Mammary epithelial cell (primary cell): ENCODE measurements around the gene COPZ1.

ENCODE experiments used
- CTCF ChIP-seq, 2 donors: IDR thresholded peaks in 1 of 2; conservative IDR thresholded peaks in 1 of 2; 2 replicates each; pipeline ENCODE4 v1.5.1; 2011 to 2012; ENCODE audit warnings: inconsistent platforms in 2 of 2, low read length in 2 of 2, mild to moderate bottlenecking in 2 of 2, control low read depth in 1 of 2, low read depth in 1 of 2; ENCODE audit not compliant: insufficient read depth in 1 of 2; ENCODE audit errors: extremely low read depth in 1 of 2
- EZH2 ChIP-seq: IDR thresholded peaks from 2 replicates; pipeline ENCODE4 v1.6.1; 2012; ENCODE audit warnings: low read length, inconsistent platforms, borderline replicate concordance

DNA sequence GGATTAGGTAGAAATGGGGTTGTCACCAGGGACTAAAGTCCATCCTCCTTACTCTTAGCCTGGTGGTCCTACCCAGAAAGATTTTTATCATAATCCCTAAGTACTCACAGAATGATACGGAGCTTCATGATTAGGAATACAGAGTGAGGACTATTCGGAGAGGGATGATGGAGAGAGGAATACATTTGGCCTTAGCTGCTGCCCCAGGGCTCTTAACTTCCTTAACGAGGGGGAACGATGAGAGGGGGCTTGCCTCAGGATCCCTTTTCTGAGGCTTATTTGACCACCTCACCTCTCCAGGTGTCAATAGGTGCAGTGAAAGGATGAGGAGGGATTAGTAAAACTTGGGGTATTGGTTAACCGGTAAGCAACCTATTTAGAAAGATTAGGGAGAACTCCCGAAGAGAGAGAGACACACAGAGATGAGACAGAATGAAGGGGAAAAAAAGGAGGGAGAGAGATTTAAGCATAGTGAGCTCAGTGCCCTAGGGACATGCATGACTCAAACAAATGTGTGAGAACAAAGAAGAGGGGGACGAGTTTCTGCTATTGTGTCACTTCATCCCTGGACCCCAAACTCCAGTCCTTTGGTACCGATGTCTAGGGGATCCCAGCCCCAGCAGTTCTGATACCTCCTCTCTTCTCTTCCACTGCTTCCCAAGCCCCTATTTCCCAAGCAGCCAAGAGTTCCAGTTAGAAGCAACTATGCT, 25.3 kb upstream of the COPZ1 start:
- TF ChIP-seq CTCF (conservative IDR thresholded peaks at IDR 0.05 in 1 of 2, IDR thresholded peaks at IDR 0.05 in 1 of 2; ENCODE audit: extremely low read depth in 1 of 2, insufficient read depth in 1 of 2, low read depth in 1 of 2, low read length in 2 of 2) (no peak), EZH2 (no peak)
